ENCODE measurements around the gene CCNL2.
A peak's percentile ranks its signal among the peaks of the same experiment; 100 is the strongest.
"Not testable (repeated sequence)": the region's sequence is repeated elsewhere in the genome, so short reads cannot be mapped to it uniquely, and the experiment has no call there.

CCNL2 gene

DNA sequence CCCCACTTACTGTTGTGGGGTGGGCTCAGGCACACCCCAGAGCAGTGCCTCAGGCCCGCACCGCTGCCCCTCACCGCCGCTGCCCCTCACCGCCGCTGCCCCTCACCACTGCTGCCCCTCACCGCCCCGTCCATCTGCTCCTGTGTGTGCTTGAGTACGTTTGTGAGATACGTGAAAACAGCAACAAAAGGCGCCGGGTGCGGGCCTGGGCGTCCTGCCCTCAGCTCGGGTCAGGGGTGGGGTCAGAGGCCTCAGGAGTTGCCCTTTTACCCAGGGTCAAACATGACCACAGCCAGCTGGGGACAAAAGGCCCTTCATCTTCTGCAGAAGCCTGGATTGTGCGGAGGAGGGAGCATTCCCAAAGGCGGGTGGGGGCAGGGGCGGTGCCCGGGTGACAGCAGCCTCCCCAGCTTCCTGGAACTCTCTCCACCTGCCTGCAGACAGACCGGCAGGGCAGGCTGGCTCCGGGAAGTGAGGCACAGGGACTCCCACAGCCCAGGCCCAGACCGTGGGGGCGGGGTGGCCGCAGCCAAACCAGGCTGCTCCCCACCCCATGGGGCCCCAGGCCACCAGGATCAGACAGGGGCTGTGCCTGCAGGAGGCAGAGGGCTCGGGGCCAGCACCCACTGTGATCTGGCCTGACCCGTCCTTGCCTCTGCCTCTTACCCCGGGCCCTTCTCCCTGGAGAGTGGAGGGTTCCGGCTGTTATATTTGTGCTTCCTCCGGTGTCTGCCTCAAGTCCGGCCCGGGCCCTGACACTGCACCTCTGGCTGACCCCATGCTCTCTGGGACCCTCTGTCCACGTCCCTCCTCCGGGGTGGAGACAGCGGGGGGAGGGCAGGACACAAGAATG is 34.0 kb upstream of the CCNL2 start:
- in situ Hi-C loops (cut with MboI; ENCODE audit: low pct_unique_long_range_greater_than_20kb, low sequenced_read_pairs) = no loop called here
- DNase-seq = peak; percentile 45

DNA sequence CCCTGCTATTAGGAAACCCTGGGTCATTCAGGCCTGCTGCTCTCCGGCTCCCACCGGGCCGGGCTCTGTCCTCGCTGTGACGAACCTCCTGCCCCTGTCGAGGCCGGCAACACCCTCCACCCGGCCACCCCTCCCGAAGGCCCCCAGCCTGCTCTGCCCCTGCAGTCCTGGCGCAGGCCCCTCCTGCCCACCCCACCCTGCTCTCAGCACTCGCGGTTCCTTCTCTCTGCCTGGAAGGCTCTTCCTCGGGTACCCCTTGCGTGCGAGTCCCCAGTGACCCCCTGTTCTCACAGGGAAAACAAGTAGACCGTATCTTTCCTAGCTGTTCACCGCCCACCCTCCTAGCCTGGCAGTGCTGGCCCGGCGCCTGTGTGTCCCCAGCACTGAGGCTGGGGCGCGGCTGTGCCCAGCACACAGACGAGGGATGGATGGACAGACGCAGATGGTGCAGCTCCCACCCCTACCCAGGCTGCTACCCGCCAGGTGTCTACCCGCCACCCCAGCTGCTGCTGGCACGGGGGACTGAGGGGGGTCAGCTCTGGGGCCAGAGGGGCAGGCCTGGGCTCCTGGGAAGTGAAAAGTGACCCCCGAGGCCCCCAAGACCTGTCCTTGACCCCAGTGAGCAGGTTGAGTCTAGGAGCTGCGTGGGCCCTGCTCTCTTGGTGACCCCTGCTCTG is 33.3 kb upstream of the CCNL2 start:
- in situ Hi-C loops (cut with MboI; ENCODE audit: low pct_unique_long_range_greater_than_20kb, low sequenced_read_pairs) = no loop called here
- no peak for DNase-seq

DNA sequence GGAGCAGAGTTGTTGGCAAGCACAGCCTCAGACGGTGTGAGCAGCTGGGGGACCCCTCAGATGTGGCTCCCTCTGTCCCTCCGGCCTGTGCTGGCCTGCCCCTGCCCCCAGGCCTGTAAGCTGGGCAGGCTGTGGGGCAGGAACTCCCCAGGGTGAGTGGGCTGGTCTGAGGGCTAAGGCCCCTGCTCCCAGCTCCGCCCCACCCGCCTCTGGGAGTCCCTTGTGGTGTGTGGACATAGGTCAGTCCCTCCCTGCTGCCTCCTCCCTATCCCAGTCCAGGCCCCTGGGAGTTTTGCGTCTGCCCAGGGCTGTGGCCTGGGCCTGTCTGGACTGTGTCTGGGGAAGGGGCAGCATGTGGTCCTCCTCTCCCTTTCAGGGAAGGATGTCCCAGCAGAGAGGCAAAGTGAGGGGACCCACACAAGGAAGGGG is 32.7 kb upstream of the CCNL2 start:
- DNase-seq = no peak
- in situ Hi-C loops (cut with MboI; ENCODE audit: low pct_unique_long_range_greater_than_20kb, low sequenced_read_pairs) = no loop called here

DNA sequence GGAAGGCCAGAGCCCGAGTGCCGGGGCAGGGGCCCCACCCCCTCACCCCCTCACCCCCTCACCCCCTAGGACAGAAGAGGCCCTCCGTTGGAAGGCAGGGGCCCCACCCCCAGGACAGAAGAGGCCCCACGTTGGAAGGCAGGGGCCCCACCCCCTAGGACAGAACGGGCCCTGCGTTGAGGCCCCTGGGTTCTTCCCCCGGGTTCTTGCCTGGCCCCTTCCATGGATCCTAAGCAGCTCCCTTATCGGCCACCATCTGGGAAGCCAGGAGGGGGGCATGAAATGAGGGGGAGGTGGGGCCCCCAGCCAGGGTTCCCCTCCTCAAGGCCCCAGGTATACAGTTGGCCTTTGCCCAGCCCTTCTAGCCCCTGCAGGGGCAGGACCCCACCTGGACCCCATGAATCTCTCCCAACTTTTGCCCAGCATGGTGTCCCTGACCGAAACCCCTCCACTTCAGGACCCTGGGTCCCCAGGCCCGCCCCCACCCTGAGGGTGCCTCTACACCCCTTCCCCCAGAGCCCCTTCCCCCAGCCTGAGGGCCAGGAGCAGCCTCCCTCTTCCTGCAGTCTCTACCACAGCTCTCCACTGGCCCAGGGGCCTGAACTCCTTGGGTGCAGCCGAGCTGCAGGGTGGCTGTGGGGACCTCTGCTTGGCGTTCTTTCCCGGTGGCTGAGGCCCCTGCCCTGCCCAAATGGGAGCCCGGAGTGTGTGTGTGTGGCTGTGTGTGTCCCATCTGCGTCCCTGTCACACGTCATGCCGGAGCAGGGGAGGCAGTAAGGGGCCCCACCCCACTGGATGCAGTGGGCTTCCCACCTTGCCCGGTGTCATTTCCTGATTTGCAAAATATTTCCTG is 32.1 kb upstream of the CCNL2 start:
- no peak for DNase-seq

DNA sequence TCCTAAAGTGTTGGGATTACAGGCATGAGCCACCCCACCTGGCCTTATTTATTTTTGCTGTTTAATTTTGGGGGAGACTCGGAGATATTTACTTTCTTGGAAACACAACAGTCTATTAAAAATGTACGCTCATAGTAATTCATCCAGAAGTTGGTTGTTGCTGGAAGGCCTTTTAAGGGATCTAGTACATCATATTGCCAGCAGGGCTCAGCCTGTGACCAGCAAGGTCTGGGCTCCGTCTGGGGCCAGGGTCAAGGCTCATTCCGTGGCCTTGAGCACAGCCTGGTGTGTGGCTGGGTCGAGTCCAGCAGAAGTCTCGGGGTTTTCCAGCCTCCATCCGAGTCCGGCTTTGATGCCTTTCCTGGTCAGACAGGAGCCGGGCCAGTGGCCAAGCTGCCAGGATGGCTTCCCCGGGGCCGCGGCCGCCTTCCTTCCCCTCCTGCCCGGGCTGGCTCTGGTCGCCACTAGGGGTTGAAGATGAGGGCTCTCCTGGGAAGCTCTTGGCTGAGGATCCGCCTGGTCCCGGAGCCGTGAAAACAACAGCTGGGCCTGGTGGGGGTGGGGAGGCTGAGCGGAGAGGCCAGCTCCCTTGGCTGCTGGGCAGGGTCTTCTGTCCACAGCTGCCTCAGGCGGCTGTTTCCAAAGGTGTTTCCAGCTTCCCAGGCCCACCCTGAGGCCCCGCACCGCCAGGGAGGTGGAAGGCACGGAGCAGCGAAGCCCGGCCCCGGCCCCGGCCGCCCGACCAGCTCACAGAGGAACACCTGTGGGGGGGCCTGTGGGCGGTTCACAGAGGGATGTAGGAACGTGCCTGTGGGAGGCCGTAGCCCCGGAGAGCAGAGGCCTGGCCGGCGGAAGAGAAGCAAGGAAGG is 31.2 kb upstream of the CCNL2 start:
- in situ Hi-C loops (cut with MboI; ENCODE audit: low pct_unique_long_range_greater_than_20kb, low sequenced_read_pairs) = no loop called here
- no peak for DNase-seq

More for the DNA sequence above, 32.1 kb upstream of the CCNL2 start:
- in situ Hi-C loops (cut with MboI; ENCODE audit: low pct_unique_long_range_greater_than_20kb, low sequenced_read_pairs) = no loop called here

DNA sequence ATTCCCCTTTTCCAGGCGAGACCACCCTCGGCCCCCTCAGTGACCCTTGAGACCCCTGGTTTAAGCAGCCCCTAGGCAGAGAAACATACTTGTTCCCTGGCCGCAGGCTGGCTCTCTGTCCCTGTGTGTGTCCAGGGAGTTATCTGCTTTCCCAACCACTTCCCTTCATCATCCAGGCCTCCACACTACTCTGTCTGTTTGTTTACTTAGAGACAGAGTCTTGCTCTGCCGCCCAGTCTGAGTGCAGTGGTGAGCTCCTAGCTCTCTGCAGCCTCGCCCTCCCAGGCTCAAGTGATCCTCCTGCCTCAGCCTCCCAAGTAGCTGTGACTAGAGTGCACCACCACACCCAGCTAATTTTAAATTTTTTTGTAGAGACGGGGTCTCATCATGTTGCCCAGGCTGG is 30.5 kb upstream of the CCNL2 start:
- no peak for DNase-seq
- in situ Hi-C loops (cut with MboI; ENCODE audit: low pct_unique_long_range_greater_than_20kb, low sequenced_read_pairs) = no loop called here

DNA sequence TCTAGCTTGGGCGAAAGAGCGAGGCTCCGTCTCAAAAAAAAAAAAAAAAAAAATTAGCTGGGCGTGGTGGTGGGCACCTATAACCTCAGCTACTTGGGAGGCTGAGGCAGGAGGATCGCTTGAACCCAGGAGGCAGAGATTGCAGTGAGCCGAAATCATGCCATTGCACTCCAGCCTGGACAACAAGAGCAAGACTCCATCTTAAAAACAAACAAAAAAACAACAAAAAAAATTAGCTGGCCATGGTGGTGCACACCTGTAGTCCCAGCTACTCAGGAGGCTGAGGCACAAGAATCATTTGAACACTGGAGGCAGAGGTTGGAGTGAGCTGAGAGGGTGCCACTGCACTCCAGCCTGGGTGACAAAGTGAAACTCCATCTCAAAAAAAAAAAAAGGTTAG is 29.8 kb upstream of the CCNL2 start:
- in situ Hi-C loops (cut with MboI; ENCODE audit: low pct_unique_long_range_greater_than_20kb, low sequenced_read_pairs); DNase-seq: not testable (repeated sequence)

DNA sequence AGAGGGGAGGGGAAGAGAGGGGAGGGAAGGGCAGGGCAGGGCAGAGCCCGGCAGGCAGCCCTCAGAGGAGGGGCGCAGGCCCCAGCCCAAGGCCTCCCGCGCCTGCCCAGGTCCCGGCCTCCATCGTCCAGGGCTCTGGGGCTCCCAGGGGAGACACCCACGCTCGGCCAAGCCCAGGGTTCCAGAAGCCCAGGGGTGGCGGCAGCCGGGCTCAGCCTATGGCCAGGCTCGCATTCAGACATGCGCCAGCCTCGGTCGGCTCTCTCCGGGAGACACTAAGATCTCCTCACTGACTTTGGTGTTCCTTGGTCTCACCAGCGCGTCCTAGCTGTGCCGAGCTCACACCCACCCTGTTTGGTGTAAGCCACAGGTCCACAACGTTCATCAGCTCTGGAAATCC is 29.0 kb upstream of the CCNL2 start:
- in situ Hi-C loops (cut with MboI; ENCODE audit: low pct_unique_long_range_greater_than_20kb, low sequenced_read_pairs) = no loop called here
- no peak for DNase-seq

DNA sequence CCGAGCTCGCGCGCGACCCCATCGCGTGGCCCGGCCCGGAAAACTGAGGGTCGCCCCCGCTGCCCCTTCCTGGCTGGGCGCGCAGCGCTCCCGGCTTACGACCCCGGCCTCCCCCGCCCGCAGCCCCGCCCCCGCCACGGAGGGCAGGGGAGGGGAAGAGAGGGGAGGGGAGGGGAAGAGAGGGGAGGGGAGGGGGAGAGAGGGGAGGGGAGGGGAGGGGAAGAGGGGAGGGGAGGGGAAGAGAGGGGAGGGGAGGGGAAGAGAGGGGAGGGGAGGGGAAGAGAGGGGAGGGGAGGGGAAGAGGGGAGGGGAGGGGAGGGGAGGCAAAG is 28.6 kb upstream of the CCNL2 start:
- in situ Hi-C loops (cut with MboI; ENCODE audit: low pct_unique_long_range_greater_than_20kb, low sequenced_read_pairs) = no loop called here
- no peak for DNase-seq

DNA sequence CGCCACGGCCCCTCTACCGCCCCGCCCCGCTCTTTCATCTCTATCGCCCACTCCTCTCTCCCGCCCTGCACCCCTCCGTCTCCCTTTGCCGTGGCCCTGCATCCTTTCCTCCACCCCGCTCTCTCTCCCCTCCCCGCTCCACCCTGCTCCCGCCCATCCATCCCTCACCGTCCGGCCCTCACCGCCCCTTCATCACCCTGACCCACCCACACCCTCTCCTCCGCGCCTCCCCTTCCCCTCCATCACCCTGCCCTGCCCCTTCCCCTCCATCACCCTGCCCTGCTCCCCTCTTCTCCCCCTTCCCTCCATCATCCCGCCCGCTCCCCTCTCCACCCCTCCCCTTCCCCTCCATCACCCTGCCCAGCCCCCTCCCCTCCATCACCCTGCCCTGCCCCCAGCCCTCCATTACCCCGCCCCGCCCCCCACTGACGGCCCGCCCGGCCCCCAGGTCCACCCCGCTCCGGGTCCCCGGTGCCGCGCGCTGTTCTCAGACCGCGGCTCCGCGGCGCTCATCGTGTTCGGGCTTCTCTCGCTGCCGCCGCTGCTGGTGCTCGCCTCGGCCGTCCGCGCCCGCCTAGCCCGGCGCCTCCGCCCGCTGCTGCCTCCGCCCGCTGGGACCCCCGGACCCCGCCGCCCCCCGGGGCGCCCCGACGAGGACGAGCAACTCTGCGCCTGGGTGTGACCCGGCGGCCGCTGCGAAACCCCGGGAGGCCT is 28.1 kb upstream of the CCNL2 start:
- in situ Hi-C loops (cut with MboI; ENCODE audit: low pct_unique_long_range_greater_than_20kb, low sequenced_read_pairs) = no loop called here
- DNase-seq = no peak

DNA sequence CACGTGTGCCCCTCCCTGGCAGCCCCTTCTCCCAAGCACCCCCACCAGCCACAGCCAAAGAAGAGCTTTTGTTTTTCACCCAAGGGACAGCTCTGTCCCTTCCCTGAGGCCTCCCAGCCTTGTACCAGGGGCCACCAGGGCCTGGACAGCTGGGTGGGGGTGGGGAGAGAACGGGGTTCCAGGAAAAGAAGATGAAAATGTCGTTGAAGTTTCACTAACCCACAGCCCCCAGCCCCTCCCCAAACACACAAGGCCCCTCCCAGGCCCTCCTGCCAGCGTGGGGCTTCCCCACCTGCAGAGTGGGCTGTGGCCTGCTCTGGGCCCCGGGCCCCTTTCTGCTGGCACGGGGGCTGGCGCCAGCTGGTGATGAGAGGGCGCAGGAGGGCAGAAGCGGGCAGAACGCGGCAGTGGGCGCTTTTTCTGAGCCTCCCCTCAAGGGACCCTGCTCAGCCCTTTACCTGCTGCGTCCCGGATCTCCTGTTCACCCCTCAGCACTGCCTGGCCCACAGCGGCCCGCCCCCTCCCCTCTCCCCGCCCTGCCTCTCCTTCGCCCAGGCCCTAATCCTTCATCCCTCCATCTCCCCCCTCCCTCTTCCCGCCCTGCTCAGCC is 27.5 kb upstream of the CCNL2 start:
- in situ Hi-C loops (cut with MboI; ENCODE audit: low pct_unique_long_range_greater_than_20kb, low sequenced_read_pairs) = no loop called here
- no peak for DNase-seq

DNA sequence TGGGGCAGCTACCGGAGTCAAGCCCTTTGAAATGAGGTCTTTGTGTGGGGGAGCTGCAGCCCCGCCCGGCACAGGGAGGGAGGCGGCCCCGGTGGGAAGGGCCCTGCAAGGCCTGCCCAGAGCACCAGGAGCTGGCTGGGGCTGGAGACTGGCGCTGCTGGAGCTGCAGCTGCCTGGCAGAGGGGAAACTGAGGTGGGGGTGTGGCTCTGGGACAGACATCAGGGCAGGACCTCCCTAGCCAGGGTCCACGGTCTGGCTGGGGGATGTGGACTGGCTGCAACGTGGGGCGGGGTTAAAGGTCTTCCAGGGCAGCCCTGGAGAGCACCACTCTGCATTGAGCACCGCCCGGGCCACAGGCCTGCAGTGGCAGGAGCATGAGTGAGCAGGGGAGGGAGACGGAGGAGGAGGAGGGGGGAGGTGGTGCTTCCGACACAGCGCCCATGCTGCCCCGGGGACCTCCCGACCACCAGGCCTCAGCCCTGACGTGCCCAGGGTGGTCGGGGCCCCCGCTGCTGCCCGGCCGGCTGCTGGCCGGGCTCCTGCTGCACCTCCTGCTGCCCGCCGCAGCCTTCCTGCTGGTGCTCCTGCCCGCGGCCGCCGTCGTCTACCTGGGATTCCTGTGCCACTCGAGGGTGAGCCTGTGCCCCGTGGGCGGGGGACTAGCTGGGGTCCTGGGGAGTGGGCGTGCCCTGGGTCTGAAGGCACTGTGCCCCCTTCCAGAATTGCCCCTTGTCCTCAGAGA is 26.8 kb upstream of the CCNL2 start:
- in situ Hi-C loops (cut with MboI; ENCODE audit: low pct_unique_long_range_greater_than_20kb, low sequenced_read_pairs) = no loop called here
- no peak for DNase-seq

DNA sequence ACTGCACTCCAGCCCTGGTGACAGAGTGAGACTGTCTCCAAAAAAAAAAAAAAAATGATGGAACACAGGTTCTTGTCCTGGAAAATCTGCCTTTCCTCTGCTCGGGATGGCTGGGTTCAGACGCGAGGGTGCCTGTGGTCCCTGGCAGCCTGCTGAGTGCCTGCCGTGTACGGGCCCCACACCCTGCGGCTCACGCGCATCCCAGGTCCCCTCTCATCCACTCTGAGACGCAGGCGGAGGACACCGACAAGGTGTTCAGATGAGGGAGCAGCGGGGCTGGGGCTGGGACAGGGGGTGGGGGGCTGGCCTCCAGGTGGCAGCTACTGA is 26.3 kb upstream of the CCNL2 start:
- in situ Hi-C loops (cut with MboI; ENCODE audit: low pct_unique_long_range_greater_than_20kb, low sequenced_read_pairs) = no loop called here
- DNase-seq = no peak

DNA sequence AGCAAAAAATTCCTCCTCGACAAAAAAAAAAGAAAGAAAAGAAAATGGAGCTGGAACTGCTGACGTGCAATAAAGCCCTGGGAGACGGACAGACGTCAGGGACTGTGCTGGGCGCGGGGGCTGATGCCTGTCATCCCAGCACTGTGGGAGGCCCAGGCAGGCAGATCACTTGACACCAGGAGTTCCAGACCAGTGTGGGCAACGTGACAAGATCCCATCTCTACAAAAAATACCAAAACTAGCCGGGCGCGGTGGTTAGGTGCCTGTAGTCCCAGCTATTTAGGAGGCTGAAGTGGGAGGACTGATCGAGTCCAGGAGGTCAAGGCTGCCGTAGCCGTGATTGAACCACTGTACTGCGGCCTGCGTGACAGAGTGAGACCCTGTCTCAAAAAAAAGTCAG is 25.6 kb upstream of the CCNL2 start:
- in situ Hi-C loops (cut with MboI; ENCODE audit: low pct_unique_long_range_greater_than_20kb, low sequenced_read_pairs) = no loop called here

DNA sequence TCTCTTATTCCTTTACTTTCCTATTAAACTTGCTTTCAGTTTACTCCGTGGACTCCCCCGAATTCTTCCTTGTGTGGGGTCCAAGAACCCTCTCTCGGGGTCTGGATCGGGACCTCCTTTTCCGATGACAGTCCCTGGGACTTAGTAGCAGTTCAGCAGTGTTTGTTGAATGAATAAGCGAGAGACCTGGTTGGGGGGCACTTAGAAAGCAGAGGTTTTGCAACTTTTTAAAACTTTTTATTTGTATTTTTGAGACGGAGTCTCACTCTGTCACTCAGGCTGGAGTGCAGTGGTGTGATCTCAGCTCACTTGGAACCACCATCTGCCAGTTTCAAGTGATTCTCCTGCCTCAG is 24.1 kb upstream of the CCNL2 start:
- no peak for DNase-seq
- in situ Hi-C loops (cut with MboI; ENCODE audit: low pct_unique_long_range_greater_than_20kb, low sequenced_read_pairs) = no loop called here

More for the DNA sequence above, 25.6 kb upstream of the CCNL2 start:
- DNase-seq = no peak

DNA sequence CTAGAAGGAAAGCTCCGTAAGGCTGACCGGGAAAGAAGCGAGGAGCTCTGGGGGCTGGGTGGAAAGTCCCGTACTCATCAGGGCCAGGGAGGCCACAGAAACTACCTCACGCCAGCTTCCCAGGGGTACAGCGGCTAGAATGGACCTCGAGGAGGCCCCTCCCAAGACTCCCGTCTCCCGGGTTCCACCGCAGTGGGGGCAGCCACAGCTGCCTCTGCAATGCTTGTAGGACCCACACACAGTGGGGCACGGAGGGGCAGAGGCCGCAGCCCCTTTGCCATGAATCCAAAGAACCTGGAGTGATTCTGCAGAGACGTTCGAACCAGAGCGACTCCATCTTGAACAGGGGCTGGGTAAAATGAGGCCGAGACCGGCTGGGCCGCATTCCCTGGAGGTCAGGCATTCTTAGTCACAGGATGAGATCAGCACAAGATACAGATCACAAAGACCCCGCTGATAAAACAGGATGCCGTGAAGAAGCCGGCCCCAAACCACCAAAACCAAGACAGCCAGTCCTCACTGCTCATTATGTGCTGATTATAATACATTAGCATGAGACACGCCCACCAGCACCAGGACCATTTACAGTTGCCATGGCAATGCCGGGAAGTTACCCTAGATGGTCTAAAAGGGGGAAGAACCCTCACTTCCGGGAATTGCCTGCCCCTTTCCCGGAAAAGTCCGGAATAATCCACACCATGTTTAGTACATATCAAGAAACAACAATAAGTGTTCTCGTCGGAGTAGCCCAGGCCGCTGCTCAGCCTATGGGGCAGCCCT is 23.5 kb upstream of the CCNL2 start:
- DNase-seq = no peak
- in situ Hi-C loops (cut with MboI; ENCODE audit: low pct_unique_long_range_greater_than_20kb, low sequenced_read_pairs) = no loop called here

DNA sequence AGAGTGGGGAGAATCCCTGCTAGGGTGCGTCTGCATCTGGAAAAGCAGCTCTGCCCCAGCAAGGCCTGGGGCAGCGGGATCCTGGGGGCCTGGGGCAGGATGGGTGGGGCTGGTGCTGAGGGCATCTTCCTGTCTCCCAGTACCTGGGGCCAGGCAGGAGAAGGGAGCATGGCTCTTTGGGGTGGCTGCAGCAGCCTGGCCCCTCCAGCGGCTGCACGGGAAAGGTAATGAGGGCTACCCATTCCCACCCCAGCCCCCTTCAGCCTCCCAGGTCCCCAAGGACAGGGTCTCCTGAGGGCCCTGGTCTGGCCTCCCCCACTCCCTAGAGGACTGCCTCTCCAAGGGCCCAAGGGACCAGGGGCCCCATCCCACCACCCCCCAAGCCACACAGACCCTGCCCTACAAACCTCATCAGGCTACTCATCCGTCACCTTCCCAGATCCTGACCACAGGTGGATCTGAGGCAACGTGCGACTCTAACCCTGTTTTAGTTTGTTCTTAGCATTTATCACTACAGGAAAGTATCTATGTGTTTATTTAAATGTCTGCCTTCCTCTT is 22.9 kb upstream of the CCNL2 start:
- DNase-seq = no peak
- in situ Hi-C loops (cut with MboI; ENCODE audit: low pct_unique_long_range_greater_than_20kb, low sequenced_read_pairs) = no loop called here
